ENCODE data around the gene ZDHHC8.

ZDHHC8 gene

GRCh38 chr22:20194681-20195593 is 63.3 kb downstream of the ZDHHC8 start:
- no peak for DNase-seq (ENCODE audit: low read depth in 2 of 2)

- no peak for DNase-seq (ENCODE audit: low read depth in 2 of 2)
These were observed 64.7 kb downstream of the ZDHHC8 start for GRCh38 chr22:20196094-20196842.
